Measurements from ENCODE around the gene NCK2. TPM values are rescaled to one million over a fixed set of nuclear protein-coding genes. Genes with fewer than 3 reads are reported as not detected.
A peak's percentile ranks its signal among the peaks of the same experiment; 100 is the strongest.

Gene NCK2
- total RNA-seq, 1 donor from 2014 or later: 86.2 TPM

DNA sequence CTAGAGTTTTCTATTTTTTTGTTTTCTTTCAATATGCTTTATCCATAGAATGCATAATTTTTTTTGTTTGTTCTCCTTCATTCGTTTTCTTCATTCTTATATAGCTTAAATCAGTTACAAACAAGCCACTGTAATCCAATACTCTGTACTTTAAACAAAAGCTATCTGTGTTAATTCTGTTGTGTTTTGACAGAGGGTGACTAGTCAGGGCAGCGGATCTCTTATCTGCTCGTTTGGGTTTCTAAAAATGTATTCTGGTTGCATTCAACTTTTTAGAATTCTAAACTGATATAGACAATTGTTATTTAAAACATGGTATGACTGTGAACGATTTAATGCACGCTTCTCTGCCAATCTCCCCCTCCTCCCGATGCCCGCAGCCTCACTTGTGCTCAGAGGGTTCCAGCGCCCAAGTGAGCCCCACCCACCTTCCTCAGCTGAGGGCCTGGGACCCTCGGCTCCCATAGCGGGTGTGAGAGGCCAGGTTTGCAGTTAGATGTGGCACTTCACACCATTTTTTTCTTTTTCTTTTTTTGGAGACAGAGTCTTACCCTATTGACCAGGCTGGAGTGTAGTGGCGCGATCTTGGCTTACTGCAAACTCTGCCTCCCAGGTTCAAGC is 44.1 kb downstream of the NCK2 start:
- peak overlapping the region; percentile 34 for H3K4me3 Mint-ChIP-seq
- peak overlapping the region; percentile 91 for H3K27ac Mint-ChIP-seq
- H3K4me1 Mint-ChIP-seq: peaks cover 84% of the 10 kb centered on the region
- peaks cover 35% of the 10 kb centered on the region for H3K36me3 Mint-ChIP-seq (ENCODE audit: low read depth)
- no peaks in the 10 kb centered on the region for H3K27me3 Mint-ChIP-seq
- intact Hi-C loops (cut with micrococcal nuclease): no loop called here
- H3K9me3 Mint-ChIP-seq: no peaks in the 10 kb centered on the region
- DNase-seq: no peak

DNA sequence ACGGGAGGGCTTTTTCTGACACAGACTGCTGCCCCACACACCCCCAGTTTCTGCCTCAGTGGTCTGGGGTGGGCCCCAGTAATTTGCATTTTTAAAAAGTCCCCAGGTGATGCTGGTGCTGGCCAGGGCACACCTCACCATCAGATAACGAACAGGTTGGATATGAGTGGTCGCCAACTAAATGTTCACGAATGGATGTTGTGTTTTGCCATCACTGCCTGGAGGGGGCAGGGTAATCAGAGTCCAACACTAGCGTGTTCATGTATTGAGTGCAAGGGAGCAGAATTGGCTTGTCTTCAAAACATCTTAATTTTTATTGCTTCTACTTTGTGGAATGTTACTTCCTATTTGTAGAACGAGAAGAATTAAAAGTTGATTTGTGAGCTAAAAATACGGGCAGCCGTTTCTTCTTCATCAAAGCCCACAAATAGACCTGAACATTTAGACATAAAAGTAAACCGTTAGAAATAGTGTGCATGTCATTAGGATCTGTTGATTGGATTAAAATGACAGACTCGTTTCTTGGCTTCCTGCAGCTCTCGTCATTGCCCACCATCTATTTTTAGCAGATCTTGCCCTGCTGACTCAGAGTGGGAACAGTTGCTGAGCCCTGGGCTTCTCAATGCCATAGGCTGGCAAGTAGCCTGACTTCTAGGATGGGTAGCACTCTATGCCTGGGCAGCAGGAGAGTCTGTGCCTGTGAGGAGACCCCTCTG is 45.2 kb downstream of the NCK2 start:
- Mint-ChIP-seq H3K4me1 (peaks cover 80% of the 10 kb centered on the region), H3K27ac (peak overlapping the region; percentile 91), H3K4me3 (peak overlapping the region; percentile 78), H3K36me3 (ENCODE audit: low read depth) (peaks cover 31% of the 10 kb centered on the region), H3K9me3 (no peaks in the 10 kb centered on the region), H3K27me3 (no peaks in the 10 kb centered on the region)
- intact Hi-C loops (cut with micrococcal nuclease): no loop called here
- peak; percentile 89 for DNase-seq

DNA sequence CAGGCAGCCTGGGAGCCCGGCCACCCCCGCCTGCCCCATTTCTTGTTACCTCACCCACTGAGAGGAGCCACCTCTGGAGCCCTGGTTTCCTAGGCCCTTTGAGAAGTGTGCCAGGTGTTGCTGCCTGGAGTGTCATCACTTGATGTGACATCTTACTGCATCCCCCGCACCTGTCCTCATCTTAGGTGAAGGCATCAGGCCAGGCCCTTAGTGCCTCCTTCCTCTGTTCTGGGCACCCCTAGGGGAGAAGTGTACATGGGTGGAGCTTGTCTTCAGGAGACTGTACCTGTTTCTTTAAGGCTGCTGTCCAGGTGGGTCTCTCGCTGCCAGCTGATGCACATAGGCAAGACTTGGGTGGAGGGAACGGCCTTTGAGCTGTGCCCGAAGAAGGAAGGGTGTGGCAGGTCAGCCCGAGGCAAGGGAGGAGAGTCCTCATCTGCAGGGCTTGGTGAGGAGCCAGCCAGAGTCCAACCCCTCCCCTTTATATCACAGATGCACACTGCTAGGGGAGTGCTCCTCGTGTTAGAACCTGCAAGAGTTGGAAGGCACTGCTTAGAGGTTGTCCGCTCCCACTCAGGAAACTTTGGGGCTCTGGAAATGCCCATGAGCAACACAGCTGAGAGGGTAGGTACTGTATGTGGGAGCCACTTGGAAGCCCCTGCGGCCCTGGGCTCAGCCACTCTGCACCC is 45.9 kb downstream of the NCK2 start:
- Mint-ChIP-seq H3K27ac (peak overlapping the region; percentile 91), H3K9me3 (no peaks in the 10 kb centered on the region), H3K4me1 (peaks cover 80% of the 10 kb centered on the region), H3K27me3 (no peaks in the 10 kb centered on the region), H3K36me3 (ENCODE audit: low read depth) (peaks cover 31% of the 10 kb centered on the region), H3K4me3 (peak overlapping the region; percentile 78)
- intact Hi-C loops (cut with micrococcal nuclease): loop anchor here (1.0 kb wide), 1 partner anchor 12 kb away; no protein-coding TSS in a partner anchor
- no peak for DNase-seq

DNA sequence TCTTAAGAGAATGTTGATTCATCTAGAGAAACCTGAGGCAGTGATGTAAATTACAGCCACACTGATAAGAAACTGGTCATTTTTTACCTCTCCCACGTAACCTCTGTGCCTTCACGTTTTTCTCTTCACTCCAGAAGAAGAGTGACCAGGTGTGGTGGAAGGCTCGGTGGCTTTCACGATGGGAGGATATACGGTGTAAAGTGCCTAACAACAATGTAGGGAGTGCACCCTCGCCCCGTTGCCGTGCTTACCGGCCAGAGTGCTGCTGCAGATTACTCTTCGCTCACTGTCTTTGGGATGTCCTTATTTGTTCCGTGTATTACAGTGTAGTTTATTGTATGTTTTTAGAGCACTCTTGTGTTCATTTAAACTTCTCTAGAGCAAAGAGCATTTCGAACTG is 46.5 kb downstream of the NCK2 start:
- Mint-ChIP-seq H3K27ac (peak overlapping the region; percentile 91), H3K27me3 (no peaks in the 10 kb centered on the region), H3K9me3 (no peaks in the 10 kb centered on the region), H3K36me3 (ENCODE audit: low read depth) (peaks cover 28% of the 10 kb centered on the region), H3K4me3 (peak overlapping the region; percentile 78), H3K4me1 (peaks cover 82% of the 10 kb centered on the region)
- DNase-seq: no peak
- intact Hi-C loops (cut with micrococcal nuclease): loop anchor here (1.0 kb wide), 1 partner anchor 11 kb away; no protein-coding TSS in a partner anchor

DNA sequence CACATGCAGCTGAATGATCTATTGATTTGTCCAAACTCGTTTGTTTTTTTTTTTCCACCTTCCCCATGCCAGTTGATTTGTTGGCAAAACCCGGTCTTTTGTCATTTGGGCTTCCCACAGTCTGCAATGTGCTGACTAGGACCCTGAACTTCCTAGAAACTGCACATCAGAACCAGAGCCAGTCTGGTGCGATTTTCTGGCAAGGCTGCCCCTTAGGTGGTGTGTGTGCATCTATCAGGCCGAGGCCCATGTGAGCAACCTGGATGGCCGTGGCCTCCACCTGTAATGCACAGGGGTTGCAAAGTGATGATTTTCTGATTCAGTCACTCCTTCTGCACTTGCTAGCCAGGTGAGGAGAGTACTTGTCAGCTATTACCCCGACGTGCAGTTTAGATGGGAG is 47.8 kb downstream of the NCK2 start:
- Mint-ChIP-seq H3K36me3 (ENCODE audit: low read depth) (peaks cover 28% of the 10 kb centered on the region), H3K4me3 (no peak overlapping the region)

DNA sequence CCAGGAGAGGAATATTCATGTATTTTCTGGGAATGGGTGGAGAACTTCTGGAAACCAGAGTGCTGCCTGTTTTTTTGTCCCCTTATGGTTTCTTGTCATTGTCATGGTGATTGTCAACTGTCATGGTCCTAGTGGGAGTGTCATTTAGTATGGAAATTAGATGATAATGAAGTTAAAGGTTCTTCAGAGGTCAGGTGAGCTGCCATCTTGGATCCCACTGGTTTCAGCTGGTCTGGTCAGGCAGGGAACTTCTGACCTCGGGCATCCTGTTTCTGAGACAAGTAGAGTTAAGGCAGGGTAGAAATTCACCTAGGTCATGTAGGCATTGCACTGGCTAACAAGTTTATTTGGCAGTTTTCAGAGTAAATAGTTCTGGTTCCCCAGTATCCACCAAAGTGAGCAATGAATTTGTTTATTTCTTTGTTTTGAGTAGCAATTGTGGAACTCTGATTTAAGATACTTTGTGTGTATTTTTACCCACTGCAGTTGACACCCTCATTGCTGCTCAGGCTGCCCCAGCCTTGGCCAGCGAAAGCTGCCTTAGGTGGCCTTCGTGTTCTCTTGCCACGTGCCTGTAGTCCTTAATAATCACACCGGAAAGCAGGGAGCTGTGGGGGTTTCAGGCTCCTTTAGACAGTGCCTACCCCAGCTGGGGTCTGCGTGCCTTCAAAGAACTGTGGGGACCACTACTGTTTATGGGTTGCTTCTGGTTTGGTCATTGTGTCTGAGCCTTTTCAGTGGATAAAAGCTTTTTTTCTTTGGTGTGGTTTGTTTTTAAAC is 48.7 kb downstream of the NCK2 start:
- peaks cover 26% of the 10 kb centered on the region for H3K36me3 Mint-ChIP-seq (ENCODE audit: low read depth)
- H3K27ac Mint-ChIP-seq: peak overlapping the region; percentile 67
- intact Hi-C loops (cut with micrococcal nuclease): no loop called here
- H3K9me3 Mint-ChIP-seq: no peaks in the 10 kb centered on the region
- DNase-seq: no peak
- peak overlapping the region; percentile 3 for H3K4me3 Mint-ChIP-seq
- H3K27me3 Mint-ChIP-seq: no peaks in the 10 kb centered on the region
- H3K4me1 Mint-ChIP-seq: peaks cover 82% of the 10 kb centered on the region

More for the DNA sequence above, 47.8 kb downstream of the NCK2 start:
- no peaks in the 10 kb centered on the region for H3K27me3 Mint-ChIP-seq
- DNase-seq: no peak
- no peaks in the 10 kb centered on the region for H3K9me3 Mint-ChIP-seq
- intact Hi-C loops (cut with micrococcal nuclease): no loop called here
- peak overlapping the region; percentile 67 for H3K27ac Mint-ChIP-seq
- peaks cover 81% of the 10 kb centered on the region for H3K4me1 Mint-ChIP-seq

DNA sequence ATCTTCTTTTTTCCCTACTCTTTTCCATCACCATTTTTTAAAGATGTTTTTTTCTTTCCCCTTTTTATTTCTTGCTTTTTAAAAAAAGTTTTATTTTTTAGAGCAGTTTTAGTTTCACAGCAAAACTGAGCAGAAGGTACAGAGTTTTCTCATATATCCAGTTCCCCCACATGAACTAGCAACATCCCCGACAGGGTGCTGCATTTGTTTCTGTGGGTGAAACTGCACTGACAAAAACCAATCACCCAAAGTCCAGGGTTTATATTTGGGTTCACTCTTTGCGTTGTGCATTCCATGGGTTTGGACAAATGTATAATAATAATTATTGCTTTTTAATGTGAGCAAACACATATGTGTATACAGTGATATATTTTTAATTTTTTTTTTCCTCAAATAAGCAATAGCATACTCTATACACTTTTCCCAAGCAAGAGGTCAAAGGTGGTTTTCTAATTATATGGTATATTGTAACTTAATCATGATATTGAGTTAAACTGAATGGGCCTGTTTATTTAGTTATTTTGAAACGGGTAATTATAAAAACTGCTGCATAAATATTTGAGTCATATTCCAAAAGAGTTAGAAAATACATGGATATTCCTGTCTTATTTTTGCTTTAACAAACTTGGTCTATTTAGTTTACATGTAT is 50.3 kb downstream of the NCK2 start:
- Mint-ChIP-seq H3K27ac (peak overlapping the region; percentile 93), H3K36me3 (ENCODE audit: low read depth) (peaks cover 22% of the 10 kb centered on the region), H3K9me3 (no peaks in the 10 kb centered on the region), H3K4me1 (peaks cover 80% of the 10 kb centered on the region), H3K4me3 (peak overlapping the region; percentile 78), H3K27me3 (no peaks in the 10 kb centered on the region)
- intact Hi-C loops (cut with micrococcal nuclease): loop anchor here (1.0 to 5.0 kb wide), 6 partner anchors 8 to 397 kb away; partner anchors contain the start of gene UXS1
- no peak for DNase-seq

DNA sequence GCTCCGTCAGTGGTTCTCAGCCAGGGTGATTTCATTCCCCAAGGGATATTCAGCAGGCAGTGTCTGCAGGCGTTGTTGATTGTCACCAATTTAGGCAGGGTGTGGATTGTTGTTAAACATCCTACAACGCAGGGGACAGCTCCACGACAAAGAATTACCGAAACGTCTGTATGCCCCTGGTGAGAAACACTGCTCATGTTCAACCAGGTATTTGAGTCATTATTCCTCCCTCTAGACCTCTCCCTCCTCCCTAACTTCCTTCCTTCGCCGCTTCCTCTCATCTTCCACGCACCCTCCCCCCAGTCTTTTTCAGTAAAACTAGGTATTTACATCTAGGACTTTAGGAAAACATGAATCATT is 50.8 kb downstream of the NCK2 start:
- peak overlapping the region; percentile 78 for H3K4me3 Mint-ChIP-seq
- peak; percentile 74 for DNase-seq
- H3K4me1 Mint-ChIP-seq: peaks cover 80% of the 10 kb centered on the region
- H3K36me3 Mint-ChIP-seq (ENCODE audit: low read depth): peaks cover 26% of the 10 kb centered on the region
- H3K9me3 Mint-ChIP-seq: no peaks in the 10 kb centered on the region
- intact Hi-C loops (cut with micrococcal nuclease): loop anchor here (1.0 to 5.0 kb wide), 6 partner anchors 8 to 397 kb away; partner anchors contain the start of gene UXS1
- peak overlapping the region; percentile 93 for H3K27ac Mint-ChIP-seq
- no peaks in the 10 kb centered on the region for H3K27me3 Mint-ChIP-seq

DNA sequence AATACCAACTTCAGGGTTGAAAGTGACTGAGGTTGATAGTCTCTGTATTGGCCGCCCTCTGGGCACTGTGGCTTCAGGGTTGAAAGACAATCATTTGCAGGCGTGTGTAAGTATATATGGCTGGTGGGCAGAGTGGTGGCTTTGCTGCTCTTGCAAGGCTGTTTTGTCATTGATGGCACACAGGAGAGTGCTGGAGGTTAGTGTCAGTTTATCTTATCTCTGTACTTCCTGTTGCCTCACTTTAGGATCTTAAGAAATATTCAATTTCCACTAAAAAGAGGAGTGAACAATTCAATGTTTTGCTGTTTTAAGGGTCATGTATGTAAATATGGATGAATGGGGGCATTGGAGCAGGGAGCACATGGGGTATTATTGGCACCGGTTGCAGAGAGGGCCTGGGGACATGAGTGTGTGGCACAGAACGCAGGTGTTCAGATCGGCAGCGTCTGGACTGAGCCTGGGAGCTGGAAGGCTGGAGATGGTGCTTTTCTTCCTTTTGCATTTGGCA is 51.5 kb downstream of the NCK2 start:
- peak overlapping the region; percentile 93 for H3K27ac Mint-ChIP-seq
- H3K27me3 Mint-ChIP-seq: no peaks in the 10 kb centered on the region
- intact Hi-C loops (cut with micrococcal nuclease): loop anchor here (5.0 kb wide), 4 partner anchors 131 to 396 kb away; partner anchors contain the start of gene UXS1
- peak; percentile 85 for DNase-seq
- peak overlapping the region; percentile 78 for H3K4me3 Mint-ChIP-seq
- H3K9me3 Mint-ChIP-seq: no peaks in the 10 kb centered on the region
- peaks cover 27% of the 10 kb centered on the region for H3K36me3 Mint-ChIP-seq (ENCODE audit: low read depth)
- H3K4me1 Mint-ChIP-seq: peaks cover 80% of the 10 kb centered on the region

DNA sequence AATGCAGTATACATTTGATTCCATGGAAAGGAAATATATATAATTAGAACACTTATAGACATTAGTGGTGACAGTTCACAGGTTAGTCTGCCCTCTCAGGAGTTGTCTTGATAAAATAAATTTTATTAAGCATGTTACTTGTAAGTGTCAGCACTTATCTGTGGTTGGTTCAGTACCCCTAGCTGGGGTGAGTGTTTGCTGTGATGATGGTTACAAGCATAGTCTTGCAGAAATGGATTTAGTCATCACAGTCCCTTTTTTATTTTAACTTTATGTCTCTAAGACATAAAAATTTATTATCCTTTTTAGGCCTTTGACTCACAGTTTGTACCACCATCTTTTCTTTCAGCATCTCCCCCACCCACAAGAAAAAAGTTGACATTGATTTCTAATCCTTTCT is 52.1 kb downstream of the NCK2 start:
- H3K9me3 Mint-ChIP-seq: no peaks in the 10 kb centered on the region
- peaks cover 29% of the 10 kb centered on the region for H3K36me3 Mint-ChIP-seq (ENCODE audit: low read depth)
- peaks cover 80% of the 10 kb centered on the region for H3K4me1 Mint-ChIP-seq
- no peak for DNase-seq
- H3K27ac Mint-ChIP-seq: peak overlapping the region; percentile 93
- intact Hi-C loops (cut with micrococcal nuclease): loop anchor here (1.0 to 5.0 kb wide), 6 partner anchors 9 to 396 kb away; partner anchors contain the start of gene UXS1
- H3K4me3 Mint-ChIP-seq: peak overlapping the region; percentile 78
- H3K27me3 Mint-ChIP-seq: no peaks in the 10 kb centered on the region

DNA sequence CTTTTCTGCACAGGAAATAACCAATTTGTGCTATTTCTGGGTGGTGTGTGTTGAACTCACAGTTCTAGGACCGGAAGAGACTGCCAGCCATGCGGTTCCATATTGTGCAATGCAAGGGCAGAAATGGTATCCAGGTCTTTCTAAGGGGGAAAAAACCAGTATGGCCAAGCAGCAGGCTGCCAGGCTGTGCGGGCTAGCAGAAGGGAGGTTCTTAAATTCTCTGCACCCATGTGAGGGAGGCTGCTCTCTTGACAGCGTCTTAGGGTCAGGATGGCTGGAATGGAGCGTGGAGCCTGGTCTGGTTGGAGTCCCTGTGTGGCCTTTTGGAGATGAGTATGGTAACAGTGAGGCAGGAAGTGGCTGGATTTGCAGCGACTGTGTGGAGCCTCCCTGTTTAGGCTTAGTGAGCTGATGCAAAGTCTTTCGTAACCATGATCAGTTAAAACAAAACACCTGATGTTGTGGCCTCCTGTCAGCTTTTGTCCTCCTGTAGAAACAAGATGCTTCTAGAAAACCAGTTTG is 52.6 kb downstream of the NCK2 start:
- H3K36me3 Mint-ChIP-seq (ENCODE audit: low read depth): peaks cover 32% of the 10 kb centered on the region
- H3K4me1 Mint-ChIP-seq: peaks cover 80% of the 10 kb centered on the region
- H3K4me3 Mint-ChIP-seq: peak overlapping the region; percentile 63
- H3K27me3 Mint-ChIP-seq: no peaks in the 10 kb centered on the region
- DNase-seq: peak; percentile 85
- no peaks in the 10 kb centered on the region for H3K9me3 Mint-ChIP-seq
- H3K27ac Mint-ChIP-seq: peak overlapping the region; percentile 93
- intact Hi-C loops (cut with micrococcal nuclease): loop anchor here (1.0 to 5.0 kb wide), 6 partner anchors 10 to 395 kb away; partner anchors contain the start of gene UXS1

DNA sequence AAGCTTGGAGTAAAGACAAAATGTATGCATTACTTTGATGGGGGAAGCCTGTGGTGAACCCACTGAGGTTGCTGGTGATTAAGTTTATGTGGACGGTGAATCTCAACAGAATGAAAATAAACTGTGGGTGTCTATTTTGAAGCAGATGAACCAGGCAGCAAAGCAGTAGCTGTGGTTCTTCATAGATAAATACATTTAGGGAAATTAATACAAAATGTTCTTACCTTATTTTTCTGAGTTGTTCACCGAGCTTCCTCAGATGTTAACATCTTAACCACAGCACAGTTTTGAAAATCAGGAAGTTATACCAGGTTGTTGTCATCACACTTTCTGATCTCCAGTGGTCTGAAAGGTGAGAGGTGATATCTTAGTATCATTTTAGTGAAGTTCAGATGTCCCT is 53.9 kb downstream of the NCK2 start:
- no peaks in the 10 kb centered on the region for H3K27me3 Mint-ChIP-seq
- DNase-seq: peak; percentile 80
- peak overlapping the region; percentile 93 for H3K27ac Mint-ChIP-seq
- H3K36me3 Mint-ChIP-seq (ENCODE audit: low read depth): peaks cover 30% of the 10 kb centered on the region
- H3K4me1 Mint-ChIP-seq: peaks cover 78% of the 10 kb centered on the region
- H3K9me3 Mint-ChIP-seq: no peaks in the 10 kb centered on the region
- peak overlapping the region; percentile 63 for H3K4me3 Mint-ChIP-seq
- intact Hi-C loops (cut with micrococcal nuclease): loop anchor here (1.0 to 5.0 kb wide), 6 partner anchors 39 to 394 kb away; partner anchors contain the start of gene UXS1

Measured in activated CD4-positive, alpha-beta T cell treated with anti-CD3 and anti-CD28 coated beads, Interleukin-2, amount 10 ng/mL, durations not matched to agents 24 days and 14 days (primary cell).